HG03354 (cell line): ENCODE results near the gene KLHDC8B.

Experiments
- ATAC-seq: cut with Tn5 transposase; IDR thresholded peaks from one replicate; pipeline ENCODE4 v1.9.1; 2021; ENCODE audit warnings: mild to moderate bottlenecking; ENCODE audit not compliant: unreplicated experiment, poor library complexity, severe bottlenecking

KLHDC8B gene

DNA sequence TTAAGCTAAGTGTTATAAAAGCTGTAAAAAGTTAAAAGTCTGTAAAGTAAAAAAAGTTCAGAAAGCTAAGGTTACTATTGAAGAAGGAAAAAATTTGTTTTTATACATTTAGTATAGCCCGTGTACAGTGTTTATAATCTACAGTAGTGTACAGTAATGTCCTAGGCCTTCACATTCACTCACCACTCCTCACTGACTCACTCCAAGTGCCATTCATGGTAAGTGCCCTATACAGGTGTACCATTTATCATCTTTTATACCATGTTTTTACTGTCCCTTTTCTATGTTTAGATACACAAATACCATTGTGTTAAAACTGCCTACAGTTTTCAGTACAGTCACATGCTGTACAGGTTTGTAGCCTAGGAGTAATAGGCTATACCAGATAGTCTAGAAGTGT is 14.1 kb upstream of the KLHDC8B start:
- ATAC-seq, result no peak

DNA sequence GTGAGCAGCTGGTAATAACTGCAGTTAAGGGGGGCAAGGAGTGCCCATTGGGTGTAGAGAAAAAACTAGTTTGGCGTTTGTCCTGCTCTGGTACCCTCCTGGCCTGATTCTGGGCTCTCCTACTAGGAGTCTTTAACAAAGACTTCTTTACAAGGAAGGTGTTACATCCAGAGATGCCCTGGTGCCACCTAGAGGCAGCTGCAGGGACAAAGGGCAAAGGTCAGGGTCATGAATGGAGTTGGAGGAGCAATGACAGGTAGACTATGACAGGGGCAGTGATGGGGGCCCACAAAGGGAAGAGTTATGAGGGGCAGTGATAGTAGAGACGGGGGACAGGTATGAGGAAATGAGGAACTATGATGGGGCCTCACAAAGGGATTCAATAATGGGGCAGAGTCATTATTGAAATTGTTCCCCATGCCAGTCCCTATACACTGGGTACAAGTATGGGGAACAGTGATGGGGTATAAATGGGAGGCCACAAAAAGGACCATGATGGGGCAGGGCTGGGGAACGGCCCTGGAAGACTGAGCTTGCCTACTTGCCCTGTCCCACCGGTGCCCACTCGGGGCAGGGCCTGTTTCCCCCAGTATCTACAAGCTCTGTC is 13.2 kb upstream of the KLHDC8B start:
- no peak for ATAC-seq

DNA sequence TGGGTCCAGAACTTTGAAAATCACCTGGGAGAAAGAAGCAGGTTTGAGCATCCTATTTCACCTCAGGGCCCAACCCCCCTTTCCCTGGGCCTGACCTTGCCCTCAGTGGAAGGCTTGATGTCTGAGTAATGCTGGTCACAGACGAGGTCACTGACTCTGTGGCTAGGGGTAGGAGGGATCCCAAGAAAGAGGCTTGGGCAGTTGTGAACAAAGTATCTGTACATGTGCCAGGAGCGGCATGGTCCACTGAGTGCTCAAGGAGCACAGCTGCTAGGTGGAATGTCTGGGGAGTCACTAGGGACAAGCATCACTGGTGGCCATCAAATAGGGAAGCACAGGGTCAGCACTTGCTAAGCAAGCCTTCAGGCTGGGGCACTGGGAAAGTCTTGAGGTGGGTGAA is 12.6 kb upstream of the KLHDC8B start:
- ATAC-seq, result no peak

DNA sequence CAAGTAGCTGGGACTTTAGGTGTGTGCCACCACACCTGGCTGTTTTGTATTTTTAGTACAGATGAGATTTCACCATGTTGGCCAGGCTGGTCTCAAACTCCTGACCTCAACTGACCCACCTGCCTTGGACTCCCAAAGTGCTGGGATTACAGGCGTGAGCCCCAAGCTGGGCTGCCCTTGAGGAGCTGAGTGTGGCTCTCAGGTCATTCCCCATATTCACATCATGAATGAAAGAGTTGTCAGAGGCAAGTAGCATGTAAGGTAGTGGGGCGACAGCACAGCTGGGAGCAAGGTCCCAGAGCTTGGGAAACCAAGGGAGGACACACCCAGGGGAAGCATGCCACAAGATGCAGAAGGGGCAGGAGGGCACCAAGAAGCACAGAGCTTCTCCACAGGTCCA is 10.2 kb upstream of the KLHDC8B start:
- no peak for ATAC-seq

DNA sequence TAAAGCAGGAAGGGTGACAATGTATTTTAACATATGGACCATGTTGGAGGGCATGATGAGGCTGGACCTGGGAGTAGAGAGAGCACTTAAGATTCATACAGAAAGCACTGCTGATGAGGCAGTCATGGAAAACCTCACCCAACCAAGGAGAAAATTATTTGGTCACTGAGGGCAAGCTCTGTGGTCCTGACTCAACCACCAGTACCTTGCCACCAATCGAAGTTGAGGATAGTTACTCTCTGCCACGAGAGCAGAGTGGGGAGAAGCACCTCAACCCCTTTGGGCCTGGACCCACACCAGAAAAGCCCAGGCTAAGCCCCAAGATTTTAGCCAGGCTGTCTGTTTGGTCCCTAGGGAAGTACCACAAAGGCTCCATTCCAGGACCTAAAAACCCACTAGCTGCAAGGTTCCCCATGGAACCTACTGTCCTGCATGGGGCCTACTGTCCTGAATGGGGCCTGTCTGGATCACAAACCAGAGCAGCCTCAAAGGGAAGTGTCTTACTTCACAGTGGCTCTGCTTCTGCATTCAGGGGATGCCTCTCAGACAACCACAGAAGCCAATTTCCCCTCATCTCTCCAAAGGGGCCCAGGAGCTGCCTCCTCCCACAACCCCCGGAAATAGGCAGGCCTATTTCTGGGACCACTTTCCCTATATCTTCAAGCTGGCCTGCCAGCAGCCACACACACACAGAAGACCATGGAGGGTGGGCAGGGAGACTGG is 9.4 kb upstream of the KLHDC8B start:
- ATAC-seq, result no peak

DNA sequence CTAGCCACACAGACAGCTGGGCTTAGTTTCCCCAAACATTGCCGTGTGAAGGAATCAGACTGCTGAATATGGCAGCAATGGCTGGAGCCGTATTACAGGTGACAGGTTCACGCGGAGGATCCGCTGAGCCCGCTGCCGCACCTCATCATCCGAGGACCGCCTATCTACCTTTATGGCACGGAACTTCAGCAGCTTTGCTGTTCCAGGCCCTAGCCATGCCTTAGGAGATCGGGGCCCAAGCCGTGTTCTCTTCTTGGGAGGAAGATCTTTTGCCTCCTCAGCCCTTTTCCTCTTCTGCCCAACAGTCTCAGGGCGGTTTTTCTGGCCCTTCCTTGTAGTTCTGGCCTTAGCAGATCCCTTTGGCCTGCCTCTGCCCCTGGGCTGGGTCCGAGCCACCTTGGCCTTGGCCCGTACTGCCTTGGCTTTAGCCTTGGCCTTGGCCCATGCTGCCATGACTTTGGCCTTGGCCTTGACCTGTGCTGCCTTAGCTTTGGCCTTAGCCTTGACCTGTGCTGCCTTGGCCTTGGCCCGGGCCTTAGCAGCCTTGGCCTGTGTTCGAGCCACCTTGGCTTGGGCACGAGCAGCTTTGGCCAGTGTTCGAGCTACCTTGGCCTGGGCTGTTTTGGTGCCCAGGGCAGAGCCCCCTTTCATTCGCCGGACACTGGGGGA is 8.5 kb upstream of the KLHDC8B start:
- no peak for ATAC-seq

DNA sequence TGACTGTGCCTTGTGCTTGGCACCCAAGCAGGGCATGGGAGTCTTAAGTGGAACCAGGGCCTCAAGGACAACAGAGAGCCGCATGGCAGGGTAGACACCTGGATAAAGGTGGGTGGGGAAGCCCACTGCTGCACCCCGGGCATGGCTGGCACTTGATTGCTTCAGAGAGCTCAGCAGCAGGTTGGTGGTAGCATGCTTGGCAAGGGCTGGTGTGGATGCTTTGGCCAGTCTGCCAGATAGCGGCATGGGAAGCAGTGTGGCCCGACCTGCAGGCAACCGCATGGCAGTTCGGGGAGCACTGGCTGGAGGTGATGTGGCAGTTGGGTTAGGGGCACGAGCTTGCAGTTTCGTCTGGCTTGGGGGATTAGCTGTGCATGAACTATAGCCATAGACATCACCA is 7.8 kb upstream of the KLHDC8B start:
- no peak for ATAC-seq

DNA sequence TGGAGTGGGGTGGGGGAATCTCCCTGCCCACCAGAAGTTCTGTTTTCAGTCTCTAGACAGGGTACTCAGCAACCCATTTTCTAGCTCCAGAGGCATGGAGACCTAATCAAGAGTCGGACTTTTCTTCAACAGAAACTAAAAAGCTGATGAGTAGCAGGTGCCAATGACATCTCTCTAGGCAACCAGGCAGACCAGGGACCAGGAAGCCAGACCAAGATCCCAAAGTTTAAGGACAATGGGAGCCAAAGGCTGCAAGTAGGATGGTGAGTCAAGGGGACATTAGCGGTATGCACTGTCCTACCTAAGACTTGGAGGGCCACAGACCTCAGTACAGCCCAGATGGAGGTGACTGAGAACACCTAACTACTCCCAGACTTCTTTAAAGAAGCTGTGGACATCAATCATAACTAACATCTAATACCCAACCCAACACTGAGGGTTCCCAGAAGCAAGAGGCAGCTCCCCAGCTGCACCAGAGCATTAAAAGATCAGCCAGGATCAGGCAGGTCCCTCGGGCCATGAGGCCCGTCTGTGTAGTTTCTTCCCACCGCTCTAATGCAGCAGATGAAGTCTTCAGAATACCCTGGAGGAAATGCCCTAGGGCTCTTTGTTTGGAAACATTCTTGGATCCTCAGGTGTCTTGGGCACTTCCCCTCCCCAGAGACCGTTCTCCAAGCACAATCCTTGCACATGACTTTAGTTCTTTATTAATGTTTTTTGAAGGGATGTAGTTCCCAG is 6.2 kb upstream of the KLHDC8B start:
- no peak for ATAC-seq

DNA sequence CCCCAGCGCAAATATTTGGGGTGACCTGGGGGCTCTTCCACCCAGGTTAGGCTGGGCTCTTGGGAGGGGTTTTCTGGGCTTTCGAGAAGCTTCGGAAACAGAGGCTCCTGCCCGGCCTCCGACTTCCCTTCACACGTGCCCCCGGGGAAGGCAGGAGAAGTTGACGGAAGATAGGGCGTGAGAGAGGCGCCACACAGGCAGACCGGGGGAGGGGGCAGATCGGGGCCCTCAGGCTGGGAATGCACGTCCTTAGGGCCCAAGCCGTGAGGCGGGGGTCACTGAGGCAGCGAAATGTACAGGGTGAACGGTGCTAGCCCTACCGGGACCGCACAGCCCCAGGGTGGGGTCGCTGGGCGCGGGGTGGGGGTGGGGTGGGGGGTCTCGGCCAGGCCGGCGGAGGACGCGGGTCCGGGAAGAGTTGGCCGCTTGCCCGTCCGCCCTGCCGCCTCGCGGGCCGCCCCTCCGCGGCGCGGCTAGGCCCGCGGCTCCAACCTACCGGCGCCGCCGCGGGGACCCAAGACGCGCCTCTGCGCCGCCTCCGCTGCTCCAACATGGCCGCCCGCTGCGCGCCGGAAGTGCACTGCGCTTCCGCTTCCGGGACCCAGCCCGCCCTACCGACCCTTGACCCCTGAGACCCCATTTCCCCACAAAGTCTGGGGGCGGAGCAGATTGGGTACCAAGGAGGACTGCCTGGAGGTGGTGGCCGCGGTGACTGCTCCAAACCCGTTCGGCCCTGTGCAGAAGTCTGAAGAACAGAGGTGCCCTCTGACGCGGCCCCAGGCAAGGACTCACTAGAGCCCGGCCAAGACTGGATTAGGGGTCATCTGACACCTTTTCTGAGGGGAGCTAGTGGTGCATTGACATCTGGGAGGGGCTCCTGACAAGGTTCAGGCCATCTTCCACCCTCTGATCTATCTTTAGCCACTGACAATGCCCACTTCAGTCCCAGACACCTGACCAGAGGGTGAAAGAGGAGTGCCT is 5.3 kb upstream of the KLHDC8B start, which contains the start of gene CCDC71:
TSS of gene CCDC71 (minus strand) at position 561 of the 981 bp plus-strand sequence. CDS start 2,123 bp downstream, outside the sequence.
- ATAC-seq, result peak; percentile 83

DNA sequence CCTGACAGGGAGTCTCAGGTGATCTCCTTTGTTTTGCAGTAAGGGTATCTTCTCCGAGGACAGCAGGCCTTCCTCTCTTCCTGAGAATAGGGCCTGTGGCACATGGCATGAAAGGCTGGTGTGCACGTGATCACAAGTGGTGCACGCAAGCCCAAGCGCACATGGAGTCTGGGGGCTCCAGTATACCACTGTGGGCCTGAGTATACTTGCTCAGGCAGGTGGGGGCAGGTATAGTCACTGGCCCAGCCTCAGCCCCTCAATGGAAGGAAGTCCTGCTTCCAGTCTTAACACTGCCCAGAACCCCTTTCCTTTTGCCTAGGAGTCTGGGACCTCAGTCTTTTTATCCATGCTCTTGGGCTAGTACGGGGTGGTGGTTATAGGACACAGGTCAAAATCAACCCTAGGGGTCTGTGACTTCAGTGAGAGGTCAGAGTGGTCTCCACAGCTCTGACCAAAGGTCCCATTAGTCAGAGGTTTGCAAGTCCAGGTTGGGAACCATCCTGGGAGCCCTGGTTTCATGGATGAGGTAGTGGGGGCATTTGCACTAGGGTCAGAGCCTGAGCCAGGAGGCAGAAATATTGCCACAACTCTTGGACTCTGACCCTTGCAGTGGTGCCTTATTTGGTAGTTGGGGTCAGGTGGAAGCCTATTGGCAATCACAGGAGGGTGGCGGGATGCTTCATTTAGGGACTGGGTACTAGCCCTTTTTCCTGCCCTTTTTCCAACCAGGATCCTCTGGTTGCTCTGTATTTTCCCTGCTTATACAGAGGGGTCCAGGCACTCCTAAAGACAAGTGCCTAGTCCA is 4.4 kb upstream of the KLHDC8B start:
- ATAC-seq, result no peak

DNA sequence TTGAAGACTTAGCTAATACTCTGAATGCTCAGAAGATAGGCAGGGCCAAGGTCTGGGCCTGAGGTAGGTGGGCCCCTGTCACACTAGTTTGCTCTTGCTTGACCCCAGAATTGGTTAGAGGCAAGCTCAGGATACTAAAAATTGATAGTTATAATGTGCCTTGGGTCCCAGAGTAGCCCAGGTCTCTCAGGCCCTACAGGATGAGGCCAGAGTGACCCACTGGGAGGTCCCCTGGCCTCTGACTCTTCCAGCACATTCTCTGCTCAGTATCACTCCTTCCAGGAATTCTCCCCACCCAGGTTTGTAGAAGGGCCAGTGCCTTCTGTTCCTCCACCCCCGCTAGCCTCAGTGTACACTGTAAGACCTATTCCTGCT is 667 bp upstream of the KLHDC8B start:
- ATAC-seq, result no peak

DNA sequence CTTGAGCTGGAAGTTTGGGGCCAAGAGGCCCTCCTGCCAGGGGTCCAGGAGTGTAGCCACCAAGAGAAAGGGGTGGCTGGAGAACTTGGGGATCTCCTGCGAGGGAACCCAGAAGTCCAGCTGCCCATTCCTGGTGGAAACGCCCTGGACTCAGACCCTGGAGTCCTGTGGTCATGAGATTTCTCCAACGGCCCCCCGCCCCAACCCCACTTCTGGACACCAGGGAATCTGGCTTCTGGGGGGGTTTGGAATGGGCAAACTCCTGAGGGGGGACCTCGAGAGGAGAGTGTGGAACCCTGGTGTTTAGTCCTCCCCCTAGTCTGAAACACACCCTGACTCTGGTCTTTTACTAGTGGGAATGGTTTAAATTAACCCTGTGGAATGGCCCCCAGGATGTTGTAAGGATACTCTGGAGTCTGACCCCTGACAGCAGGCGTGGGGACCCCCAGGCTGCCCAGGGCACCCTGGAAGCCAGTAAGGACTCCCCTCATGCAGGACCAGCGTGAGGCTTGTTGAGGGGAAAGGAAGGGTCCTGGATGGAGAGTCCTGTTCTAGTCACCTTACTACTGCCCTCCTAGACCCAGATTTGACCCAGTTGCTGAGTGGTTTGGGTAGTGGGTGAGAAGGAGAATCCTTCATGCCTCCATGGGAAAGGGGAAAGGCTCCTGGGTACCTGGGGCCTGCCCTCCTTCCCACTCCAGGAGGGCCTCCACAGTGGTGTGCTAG is 540 bp downstream of the KLHDC8B start:
- ATAC-seq, result no peak

DNA sequence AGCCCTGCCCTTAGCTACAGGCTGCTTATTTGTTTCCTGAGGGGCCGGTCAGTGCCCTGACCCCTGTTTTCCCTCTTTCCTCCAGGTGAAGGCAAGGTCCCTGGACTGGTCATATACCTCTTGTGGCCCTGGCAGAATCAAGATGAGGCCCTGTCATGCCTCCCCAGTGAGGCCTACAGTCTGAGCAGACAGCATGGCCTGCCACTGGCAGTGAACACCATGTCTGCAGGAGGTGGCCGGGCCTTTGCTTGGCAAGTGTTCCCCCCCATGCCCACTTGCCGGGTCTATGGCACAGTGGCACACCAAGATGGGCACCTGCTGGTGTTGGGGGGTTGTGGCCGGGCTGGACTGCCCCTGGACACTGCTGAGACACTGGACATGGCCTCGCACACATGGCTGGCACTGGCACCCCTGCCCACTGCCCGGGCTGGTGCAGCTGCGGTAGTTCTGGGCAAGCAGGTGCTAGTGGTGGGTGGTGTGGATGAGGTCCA is 1.2 kb downstream of the KLHDC8B start:
- no peak for ATAC-seq

DNA sequence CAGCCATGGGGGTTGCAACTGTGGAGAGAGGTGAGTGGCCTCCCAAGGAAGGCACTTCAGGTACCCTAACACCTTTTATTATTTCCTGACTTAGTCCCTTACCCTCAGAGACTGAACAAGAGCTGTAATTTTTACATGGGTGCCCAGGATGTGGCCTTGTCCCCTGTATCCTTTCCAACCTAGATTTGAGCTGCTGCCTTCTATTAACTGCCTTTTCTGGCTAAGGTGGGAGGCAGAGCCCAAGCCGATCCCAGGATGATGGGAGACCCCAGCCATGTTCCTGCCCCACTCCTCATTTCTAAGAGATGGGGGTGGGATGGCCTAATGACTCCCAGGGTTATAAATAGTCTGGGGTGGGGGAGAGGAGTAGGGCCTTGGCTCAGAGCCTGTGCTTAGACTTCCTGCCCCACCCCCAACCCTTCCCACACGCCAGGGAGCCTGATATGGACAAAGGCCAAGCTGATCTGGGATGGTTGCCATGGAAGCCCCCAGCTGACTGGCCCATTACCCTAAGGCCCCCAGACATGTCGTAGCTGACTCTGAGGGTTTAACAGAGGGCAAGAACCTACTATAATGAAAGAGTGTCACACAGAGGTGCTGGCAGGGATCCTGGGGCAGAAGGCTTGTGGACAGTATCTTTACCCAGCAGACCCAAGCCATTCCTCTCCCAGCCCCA is 1.9 kb downstream of the KLHDC8B start:
- ATAC-seq, result no peak

DNA sequence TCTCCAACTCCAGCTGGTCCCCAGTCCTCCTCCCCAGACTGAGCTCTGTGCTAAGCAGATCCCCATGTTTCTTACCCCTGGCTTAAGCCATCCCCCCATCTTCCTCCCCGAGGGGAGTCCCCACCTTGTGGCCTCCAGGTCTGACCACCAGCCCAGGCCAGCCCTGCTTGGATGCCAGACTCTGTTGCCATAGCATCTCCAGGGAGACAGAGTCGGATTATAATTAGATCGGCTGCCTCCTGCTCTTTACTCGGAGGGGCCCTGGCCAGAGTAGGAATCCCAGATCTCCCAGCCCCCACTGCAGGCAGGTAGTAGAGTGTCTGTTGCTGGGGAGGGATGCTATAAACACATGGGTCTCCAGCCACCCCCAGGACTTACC is 2.4 kb downstream of the KLHDC8B start:
- ATAC-seq, result no peak

DNA sequence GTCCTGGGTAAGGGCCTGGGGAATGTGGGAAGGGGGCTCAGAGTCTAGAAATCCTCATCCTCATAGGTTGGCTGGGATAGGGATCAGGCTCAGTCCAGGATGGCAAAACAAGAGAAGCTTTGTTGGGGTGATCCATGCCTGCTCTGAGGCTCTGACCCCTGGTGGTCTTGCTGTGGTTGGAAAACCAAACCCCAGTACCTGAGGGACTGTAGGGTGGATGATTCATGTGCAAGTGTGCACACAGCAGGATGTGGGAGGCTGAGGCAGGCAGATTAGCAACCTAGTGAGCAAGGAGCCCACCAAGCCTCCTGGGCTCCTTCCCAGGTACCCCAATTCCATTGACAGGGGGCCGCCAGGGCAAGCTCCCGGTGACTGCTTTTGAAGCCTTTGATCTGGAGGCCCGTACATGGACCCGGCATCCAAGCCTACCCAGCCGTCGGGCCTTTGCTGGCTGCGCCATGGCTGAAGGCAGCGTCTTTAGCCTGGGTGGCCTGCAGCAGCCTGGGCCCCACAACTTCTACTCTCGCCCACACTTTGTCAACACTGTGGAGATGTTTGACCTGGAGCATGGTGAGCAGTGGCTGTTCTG is 3.1 kb downstream of the KLHDC8B start:
- no peak for ATAC-seq

DNA sequence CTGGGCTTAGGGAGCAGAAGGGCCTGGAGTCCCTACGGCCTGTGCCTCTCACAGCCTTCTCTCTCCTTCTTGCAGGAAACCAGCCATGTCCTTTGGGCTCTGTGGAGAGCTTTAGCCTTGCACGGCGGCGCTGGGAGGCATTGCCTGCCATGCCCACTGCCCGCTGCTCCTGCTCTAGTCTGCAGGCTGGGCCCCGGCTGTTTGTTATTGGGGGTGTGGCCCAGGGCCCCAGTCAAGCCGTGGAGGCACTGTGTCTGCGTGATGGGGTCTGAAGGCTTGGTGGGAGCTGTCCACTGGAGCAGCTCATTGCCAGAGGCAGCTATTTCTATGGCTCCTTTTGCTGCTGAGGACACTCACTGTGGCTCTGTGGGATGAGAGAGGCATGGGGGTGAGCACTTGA is 4.1 kb downstream of the KLHDC8B start:
- no peak for ATAC-seq
